PC-9 (cell line): Measurements from ENCODE around the gene IFITM5.

Experiments used
- CTCF ChIP-seq: fragments of 200-600 bp; sonication (generic); conservative IDR thresholded peaks from 2 replicates; pipeline ENCODE4 v1.6.1; 2017; ENCODE audit warnings: mixed run types, antibody characterized with exemption, mild to moderate bottlenecking, moderate library complexity
- EZH2 ChIP-seq: fragments of 200-600 bp; sonication (generic); IDR thresholded peaks from 2 replicates; pipeline ENCODE4 v1.8.0; 2017; ENCODE audit warnings: antibody characterized with exemption, low read depth

- no peak for TF ChIP-seq CTCF
- no peak for TF ChIP-seq EZH2
These were observed 15.0 kb downstream of the IFITM5 start for GRCh38 chr11:284105-285020.
